PC-9 (cell line): ENCODE results near the gene CFAP74.

ENCODE experiments used
- EZH2 ChIP-seq: fragments of 200-600 bp; sonication (generic); IDR thresholded peaks from 2 replicates; pipeline ENCODE4 v1.8.0; 2017; ENCODE audit warnings: antibody characterized with exemption, low read depth
- TF ChIP-seq, protein P1 (sequence below): fragments of 200-600 bp; sonication (generic); conservative IDR thresholded peaks from 2 replicates; pipeline ENCODE4 v1.6.1; 2017; ENCODE audit warnings: mixed run types, antibody characterized with exemption, mild to moderate bottlenecking, moderate library complexity

DNA sequence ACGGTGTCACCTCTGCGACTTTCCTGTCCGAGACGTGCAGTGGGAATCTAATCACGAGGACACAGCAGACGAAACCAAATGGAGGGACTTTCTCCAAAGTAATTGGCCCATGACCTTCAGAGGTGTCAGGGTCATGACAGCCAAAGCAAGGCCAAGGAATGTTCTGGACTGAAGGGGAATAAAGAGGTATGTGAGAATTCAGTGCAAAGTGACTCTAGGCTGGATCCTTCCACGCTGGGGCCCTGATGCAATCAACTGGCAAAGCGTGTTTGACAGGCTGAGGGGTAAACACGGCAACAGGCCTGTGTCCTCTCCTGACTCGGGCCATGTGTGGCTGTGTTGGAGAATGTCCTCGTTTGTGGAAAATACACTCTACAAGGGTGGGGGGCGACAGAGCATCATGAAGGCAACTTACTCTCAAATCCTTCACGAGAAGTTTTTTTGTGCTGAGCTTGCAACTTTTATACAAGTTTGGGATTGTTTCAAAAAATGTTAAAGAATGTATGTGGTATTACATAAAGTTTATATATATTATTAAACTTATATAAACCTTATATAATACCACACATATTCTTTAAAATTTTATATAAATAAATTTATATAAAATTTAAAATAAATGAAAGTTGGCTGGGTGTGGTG lies 1.7 kb downstream of the CFAP74 start:
- TF ChIP-seq, protein P1, sequence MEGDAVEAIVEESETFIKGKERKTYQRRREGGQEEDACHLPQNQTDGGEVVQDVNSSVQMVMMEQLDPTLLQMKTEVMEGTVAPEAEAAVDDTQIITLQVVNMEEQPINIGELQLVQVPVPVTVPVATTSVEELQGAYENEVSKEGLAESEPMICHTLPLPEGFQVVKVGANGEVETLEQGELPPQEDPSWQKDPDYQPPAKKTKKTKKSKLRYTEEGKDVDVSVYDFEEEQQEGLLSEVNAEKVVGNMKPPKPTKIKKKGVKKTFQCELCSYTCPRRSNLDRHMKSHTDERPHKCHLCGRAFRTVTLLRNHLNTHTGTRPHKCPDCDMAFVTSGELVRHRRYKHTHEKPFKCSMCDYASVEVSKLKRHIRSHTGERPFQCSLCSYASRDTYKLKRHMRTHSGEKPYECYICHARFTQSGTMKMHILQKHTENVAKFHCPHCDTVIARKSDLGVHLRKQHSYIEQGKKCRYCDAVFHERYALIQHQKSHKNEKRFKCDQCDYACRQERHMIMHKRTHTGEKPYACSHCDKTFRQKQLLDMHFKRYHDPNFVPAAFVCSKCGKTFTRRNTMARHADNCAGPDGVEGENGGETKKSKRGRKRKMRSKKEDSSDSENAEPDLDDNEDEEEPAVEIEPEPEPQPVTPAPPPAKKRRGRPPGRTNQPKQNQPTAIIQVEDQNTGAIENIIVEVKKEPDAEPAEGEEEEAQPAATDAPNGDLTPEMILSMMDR: no peak
- no peak for TF ChIP-seq EZH2
